ENCODE measurements around the gene CTDSPL. TPM values are rescaled to one million over a fixed set of nuclear protein-coding genes. Genes with fewer than 3 reads are reported as not detected.

The CTDSPL gene
- total RNA-seq, 1 donor from 2014 or later, result 43.0 TPM

DNA sequence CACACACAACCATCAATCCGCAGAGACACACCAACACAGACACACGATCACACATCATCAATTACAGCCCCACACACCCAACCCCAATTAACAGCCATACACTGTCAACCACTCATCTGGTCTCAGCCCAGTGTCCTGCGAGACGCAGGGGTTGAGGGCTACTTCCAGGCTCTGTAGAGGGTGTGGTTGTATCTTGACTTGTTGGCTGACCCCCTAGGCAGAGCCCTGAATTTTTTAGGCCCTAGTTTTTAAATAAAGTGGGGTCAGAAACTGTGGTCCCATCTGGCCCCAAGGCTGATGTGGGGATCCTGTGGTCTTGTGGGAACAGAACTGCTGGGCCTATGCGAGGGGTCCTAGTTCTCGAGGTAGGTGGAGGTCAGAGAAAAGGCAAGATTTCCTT, 138.2 kb downstream of the CTDSPL start:
- Mint-ChIP-seq H3K9me3 (no peaks in the 10 kb centered on the region), H3K4me1 (peaks cover 23% of the 10 kb centered on the region), H3K36me3 (no peaks in the 10 kb centered on the region), H3K4me3 (peak overlapping the region; percentile 72), H3K27me3 (ENCODE audit: insufficient read depth, low read depth) (peaks cover 11% of the 10 kb centered on the region), H3K27ac (no peak overlapping the region)
- Histone ChIP-seq H4K20me1 (ENCODE audit: low read depth) (no peaks in the 10 kb centered on the region), H3K36me3 (no peaks in the 10 kb centered on the region), H3K27me3 (peaks cover 12% of the 10 kb centered on the region), H3K9me3 (ENCODE audit: low read depth) (no peaks in the 10 kb centered on the region), H3K9ac (no peak overlapping the region), H3K4me1 (no peaks in the 10 kb centered on the region), H3K4me2 (no peak overlapping the region), H3K27ac (no peak overlapping the region), H3K79me2 (ENCODE audit: low read depth) (no peaks in the 10 kb centered on the region), H2AFZ (replicated peaks) (no peak overlapping the region), H3F3A (ENCODE audit: low read depth) (peaks cover 5% of the 10 kb centered on the region), H3K4me3 (no peak overlapping the region)
- no peak for TF ChIP-seq EZH2 (IDR thresholded peaks at IDR 0.05)
- TF ChIP-seq, protein P1, sequence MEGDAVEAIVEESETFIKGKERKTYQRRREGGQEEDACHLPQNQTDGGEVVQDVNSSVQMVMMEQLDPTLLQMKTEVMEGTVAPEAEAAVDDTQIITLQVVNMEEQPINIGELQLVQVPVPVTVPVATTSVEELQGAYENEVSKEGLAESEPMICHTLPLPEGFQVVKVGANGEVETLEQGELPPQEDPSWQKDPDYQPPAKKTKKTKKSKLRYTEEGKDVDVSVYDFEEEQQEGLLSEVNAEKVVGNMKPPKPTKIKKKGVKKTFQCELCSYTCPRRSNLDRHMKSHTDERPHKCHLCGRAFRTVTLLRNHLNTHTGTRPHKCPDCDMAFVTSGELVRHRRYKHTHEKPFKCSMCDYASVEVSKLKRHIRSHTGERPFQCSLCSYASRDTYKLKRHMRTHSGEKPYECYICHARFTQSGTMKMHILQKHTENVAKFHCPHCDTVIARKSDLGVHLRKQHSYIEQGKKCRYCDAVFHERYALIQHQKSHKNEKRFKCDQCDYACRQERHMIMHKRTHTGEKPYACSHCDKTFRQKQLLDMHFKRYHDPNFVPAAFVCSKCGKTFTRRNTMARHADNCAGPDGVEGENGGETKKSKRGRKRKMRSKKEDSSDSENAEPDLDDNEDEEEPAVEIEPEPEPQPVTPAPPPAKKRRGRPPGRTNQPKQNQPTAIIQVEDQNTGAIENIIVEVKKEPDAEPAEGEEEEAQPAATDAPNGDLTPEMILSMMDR (IDR thresholded peaks at IDR 0.05), result no peak
- TF ChIP-seq EZH2phosphoT487 (IDR thresholded peaks at IDR 0.05), result no peak
- DNase-seq (ENCODE audit: low spot score), result no peak

DNA sequence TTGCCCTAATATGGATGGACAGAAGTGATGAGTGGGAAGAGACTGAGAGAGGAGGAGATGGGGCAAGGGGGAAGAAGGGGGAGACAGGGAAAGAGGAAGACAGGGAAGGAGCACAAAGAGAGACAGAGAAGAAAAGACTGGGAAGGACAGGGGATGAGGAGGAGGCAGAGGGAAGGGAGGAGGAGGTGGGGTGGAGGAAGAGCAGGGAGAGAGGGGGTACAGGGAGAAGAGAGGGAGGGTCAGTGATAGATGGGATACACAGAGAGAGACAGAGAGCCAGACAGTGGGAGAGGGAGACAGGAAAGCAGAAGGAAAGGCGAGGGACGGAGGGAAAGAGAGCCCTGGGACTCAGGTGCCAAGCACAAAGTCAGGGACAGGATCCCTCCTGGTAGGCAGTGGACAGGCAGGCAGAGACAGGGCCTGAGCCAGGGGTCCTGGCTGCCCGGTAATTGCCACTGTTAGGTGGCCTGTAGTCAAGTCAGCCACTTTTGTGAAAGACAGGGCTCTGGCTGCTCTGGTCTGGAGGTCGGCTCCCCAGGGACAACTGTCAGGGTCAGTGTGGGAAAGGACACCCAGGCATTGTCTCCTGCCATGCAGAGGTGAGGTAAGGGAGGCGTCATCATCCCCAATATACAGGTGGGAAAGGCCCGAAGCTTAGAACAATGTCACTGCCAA, 138.7 kb downstream of the CTDSPL start:
- H3K79me2 ChIP-seq (ENCODE audit: low read depth), result no peaks in the 10 kb centered on the region
- H3K9me3 ChIP-seq (ENCODE audit: low read depth), result no peaks in the 10 kb centered on the region
- no peaks in the 10 kb centered on the region for H4K20me1 ChIP-seq (ENCODE audit: low read depth)
- TF ChIP-seq EZH2 (IDR thresholded peaks at IDR 0.05) (no peak), EZH2phosphoT487 (IDR thresholded peaks at IDR 0.05) (no peak)
- TF ChIP-seq, protein P1 (IDR thresholded peaks at IDR 0.05), result no peak
- no peak overlapping the region for H3K9ac ChIP-seq
- Mint-ChIP-seq H3K36me3 (no peaks in the 10 kb centered on the region), H3K4me3 (no peak overlapping the region), H3K27ac (no peak overlapping the region), H3K27me3 (ENCODE audit: insufficient read depth, low read depth) (peaks cover 13% of the 10 kb centered on the region), H3K4me1 (peaks cover 27% of the 10 kb centered on the region), H3K9me3 (no peaks in the 10 kb centered on the region)
- no peak overlapping the region for H3K4me3 ChIP-seq
- H3K36me3 ChIP-seq, result no peaks in the 10 kb centered on the region
- no peak overlapping the region for H3K4me2 ChIP-seq
- no peak overlapping the region for H3K27ac ChIP-seq
- no peak overlapping the region for H2AFZ ChIP-seq (replicated peaks)
- no peaks in the 10 kb centered on the region for H3K4me1 ChIP-seq
- peaks cover 5% of the 10 kb centered on the region for H3F3A ChIP-seq (ENCODE audit: low read depth)
- no peak for DNase-seq (ENCODE audit: low spot score)
- peaks cover 12% of the 10 kb centered on the region for H3K27me3 ChIP-seq

DNA sequence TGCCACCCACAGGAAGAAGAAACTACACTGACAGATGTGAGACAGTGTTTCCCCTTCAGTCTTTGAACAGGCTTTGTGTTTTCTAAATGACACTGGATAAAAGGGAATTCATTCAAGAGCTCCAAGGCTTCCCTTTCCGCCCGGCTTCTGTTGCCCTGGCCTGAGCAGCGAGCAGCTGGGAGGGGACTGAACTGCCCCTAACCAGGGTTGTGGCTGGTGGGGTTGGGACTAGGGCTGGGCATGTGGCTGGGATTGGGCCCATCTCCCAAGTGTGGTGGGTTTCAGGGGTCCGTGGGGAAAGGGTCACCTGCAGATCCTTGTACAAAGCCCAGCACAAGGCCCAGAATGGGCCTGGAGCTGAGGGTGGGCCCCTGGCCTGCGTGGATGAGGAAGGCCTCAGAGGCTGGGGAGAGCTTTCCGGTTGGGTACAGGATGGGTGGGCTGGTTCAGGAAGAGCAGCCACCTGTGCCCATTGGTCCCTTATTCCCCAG, 139.3 kb downstream of the CTDSPL start:
- Mint-ChIP-seq H3K36me3 (no peaks in the 10 kb centered on the region), H3K27ac (no peak overlapping the region), H3K27me3 (ENCODE audit: insufficient read depth, low read depth) (peaks cover 13% of the 10 kb centered on the region), H3K4me1 (peaks cover 29% of the 10 kb centered on the region), H3K9me3 (no peaks in the 10 kb centered on the region), H3K4me3 (no peak overlapping the region)
- peaks cover 12% of the 10 kb centered on the region for H3K27me3 ChIP-seq
- H3K4me3 ChIP-seq, result no peak overlapping the region
- no peaks in the 10 kb centered on the region for H3K9me3 ChIP-seq (ENCODE audit: low read depth)
- TF ChIP-seq, protein P1 (IDR thresholded peaks at IDR 0.05), result no peak
- TF ChIP-seq EZH2phosphoT487 (IDR thresholded peaks at IDR 0.05) (no peak), EZH2 (IDR thresholded peaks at IDR 0.05) (no peak)
- no peak overlapping the region for H3K4me2 ChIP-seq
- no peaks in the 10 kb centered on the region for H3K4me1 ChIP-seq
- H4K20me1 ChIP-seq (ENCODE audit: low read depth), result no peaks in the 10 kb centered on the region
- H3K9ac ChIP-seq, result no peak overlapping the region
- DNase-seq (ENCODE audit: low spot score), result no peak
- H3K27ac ChIP-seq, result no peak overlapping the region
- H3F3A ChIP-seq (ENCODE audit: low read depth), result peaks cover 5% of the 10 kb centered on the region
- H3K36me3 ChIP-seq, result no peaks in the 10 kb centered on the region
- H2AFZ ChIP-seq (replicated peaks), result no peak overlapping the region
- no peaks in the 10 kb centered on the region for H3K79me2 ChIP-seq (ENCODE audit: low read depth)

Measured in neural progenitor cell (in vitro differentiated cells).